Activated T-helper 2 cell treated with anti-CD3 and anti-CD28 coated beads, Interferon-gamma antibody, Interleukin-2, Interleukin-4, amounts not matched to agents 10 μg/mL and 5 μg/mL and 100 μg/mL, durations not matched to agents 14 hours and 24 hours and 36 hours (primary cell): ENCODE results near the gene MBD6. TPM values are rescaled to one million over a fixed set of nuclear protein-coding genes. Genes with fewer than 3 reads are reported as not detected.
"Not testable (repeated sequence)": the region's sequence is repeated elsewhere in the genome, so short reads cannot be mapped to it uniquely, and the experiment has no call there.

ENCODE experiments used
- DNase-seq: peaks from one replicate; pipeline ENCODE4 v3.0.0; 2021; ENCODE audit warnings: low spot score
- H3K27ac Mint-ChIP-seq: one replicate; pipeline ENCODE4 v1.8.0; 2021; ENCODE audit warnings: mixed read lengths
- H3K27me3 Mint-ChIP-seq: one replicate; pipeline ENCODE4 v1.8.0; 2021; ENCODE audit warnings: low read depth, mixed read lengths
- H3K36me3 Mint-ChIP-seq: one replicate; pipeline ENCODE4 v1.8.0; 2021; ENCODE audit warnings: low read depth, mixed read lengths
- H3K4me1 Mint-ChIP-seq: one replicate; pipeline ENCODE4 v1.8.0; 2021; ENCODE audit warnings: low read depth, mixed read lengths
- H3K4me3 Mint-ChIP-seq: one replicate; pipeline ENCODE4 v1.8.0; 2021; ENCODE audit warnings: low read depth, mild to moderate bottlenecking, moderate library complexity, mixed read lengths
- H3K9me3 Mint-ChIP-seq: one replicate; pipeline ENCODE4 v1.8.0; 2021; ENCODE audit warnings: mixed read lengths
- intact Hi-C: fragments of 100-400 bp; cut with micrococcal nuclease; formaldehyde crosslinking; loops from one replicate; pipeline ENCODE4 v1.15.1; 2023
- total RNA-seq: library from RNA; stranded (reverse); gene quantifications from 2 replicates; pipeline ENCODE4 v1.2.3, GENCODE V29; 2022

The MBD6 gene
- total RNA-seq, 1 donor from 2014 or later: 62.4 TPM

- Mint-ChIP-seq H3K4me3 (no peak overlapping the region), H3K9me3 (no peaks in the 10 kb centered on the region), H3K27ac (no peak overlapping the region), H3K36me3 (no peaks in the 10 kb centered on the region), H3K27me3 (peaks cover 16% of the 10 kb centered on the region), H3K4me1 (peaks cover 18% of the 10 kb centered on the region)
- no peak for DNase-seq
- intact Hi-C loops: no loop called here
Observed at GRCh38 chr12:57553343-57554202, 30.9 kb downstream of the MBD6 start.

- Mint-ChIP-seq H3K4me1 (peaks cover 11% of the 10 kb centered on the region), H3K27ac (no peak overlapping the region), H3K27me3 (peaks cover 8% of the 10 kb centered on the region), H3K36me3 (no peaks in the 10 kb centered on the region), H3K9me3 (no peaks in the 10 kb centered on the region), H3K4me3 (no peak overlapping the region)
- DNase-seq: no peak
- intact Hi-C loops: no loop called here
Observed at GRCh38 chr12:57554453-57554852, 31.8 kb downstream of the MBD6 start.

- Mint-ChIP-seq H3K4me3 (no peak overlapping the region), H3K27me3 (peaks cover 8% of the 10 kb centered on the region), H3K9me3 (no peaks in the 10 kb centered on the region), H3K27ac (no peak overlapping the region), H3K4me1 (peaks cover 10% of the 10 kb centered on the region), H3K36me3 (no peaks in the 10 kb centered on the region)
- no peak for DNase-seq
- intact Hi-C loops: no loop called here
Observed at GRCh38 chr12:57554897-57555296, 32.3 kb downstream of the MBD6 start.

- no peak overlapping the region for H3K27ac Mint-ChIP-seq
- no peaks in the 10 kb centered on the region for H3K9me3 Mint-ChIP-seq
- peaks cover 12% of the 10 kb centered on the region for H3K27me3 Mint-ChIP-seq
- no peak overlapping the region for H3K4me3 Mint-ChIP-seq
- no peak for DNase-seq
- H3K36me3 Mint-ChIP-seq: no peaks in the 10 kb centered on the region
- intact Hi-C loops: no loop called here
- no peaks in the 10 kb centered on the region for H3K4me1 Mint-ChIP-seq
Observed at GRCh38 chr12:57558864-57559263, 36.2 kb downstream of the MBD6 start.

- H3K27ac Mint-ChIP-seq: no peak overlapping the region
- H3K36me3 Mint-ChIP-seq: no peaks in the 10 kb centered on the region
- intact Hi-C loops: no loop called here
Observed at GRCh38 chr12:57560516-57560915, 37.9 kb downstream of the MBD6 start.

GRCh38 chr12:57561117-57561516 is 38.5 kb downstream of the MBD6 start:
- intact Hi-C loops, H3K4me1 Mint-ChIP-seq, H3K36me3 Mint-ChIP-seq, H3K9me3 Mint-ChIP-seq, DNase-seq, H3K27ac Mint-ChIP-seq, H3K4me3 Mint-ChIP-seq: not testable (repeated sequence)
- H3K27me3 Mint-ChIP-seq: peaks cover 11% of the 10 kb centered on the region

More at GRCh38 chr12:57560516-57560915, 37.9 kb downstream of the MBD6 start:
- Mint-ChIP-seq H3K4me1 (no peaks in the 10 kb centered on the region), H3K9me3 (no peaks in the 10 kb centered on the region), H3K4me3 (no peak overlapping the region), H3K27me3 (peaks cover 11% of the 10 kb centered on the region)
- DNase-seq: no peak

GRCh38 chr12:57563358-57563757 is 40.7 kb downstream of the MBD6 start:
- Mint-ChIP-seq H3K27me3 (peaks cover 9% of the 10 kb centered on the region), H3K27ac (no peak overlapping the region), H3K9me3 (no peaks in the 10 kb centered on the region), H3K36me3 (no peaks in the 10 kb centered on the region), H3K4me3 (no peak overlapping the region), H3K4me1 (no peaks in the 10 kb centered on the region)
- intact Hi-C loops: no loop called here
- DNase-seq: no peak

- Mint-ChIP-seq H3K9me3 (no peaks in the 10 kb centered on the region), H3K36me3 (no peaks in the 10 kb centered on the region), H3K27ac (no peak overlapping the region), H3K4me1 (no peaks in the 10 kb centered on the region), H3K4me3 (no peak overlapping the region), H3K27me3 (peaks cover 9% of the 10 kb centered on the region)
- no peak for DNase-seq
- intact Hi-C loops: no loop called here
Observed at GRCh38 chr12:57564178-57564740, 41.6 kb downstream of the MBD6 start.

GRCh38 chr12:57568838-57569237 is 46.2 kb downstream of the MBD6 start:
- intact Hi-C loops: no loop called here
- no peak overlapping the region for H3K4me3 Mint-ChIP-seq

GRCh38 chr12:57569858-57570257 is 47.2 kb downstream of the MBD6 start:
- DNase-seq: no peak
- Mint-ChIP-seq H3K36me3 (no peaks in the 10 kb centered on the region), H3K4me3 (no peak overlapping the region), H3K27ac (no peak overlapping the region), H3K9me3 (no peaks in the 10 kb centered on the region), H3K4me1 (no peaks in the 10 kb centered on the region), H3K27me3 (no peaks in the 10 kb centered on the region)
- intact Hi-C loops: no loop called here

More at GRCh38 chr12:57568838-57569237, 46.2 kb downstream of the MBD6 start:
- Mint-ChIP-seq H3K4me1 (no peaks in the 10 kb centered on the region), H3K27me3 (no peaks in the 10 kb centered on the region), H3K9me3 (no peaks in the 10 kb centered on the region), H3K27ac (no peak overlapping the region), H3K36me3 (no peaks in the 10 kb centered on the region)
- DNase-seq: no peak

- H3K4me1 Mint-ChIP-seq, DNase-seq, H3K27me3 Mint-ChIP-seq, H3K9me3 Mint-ChIP-seq, H3K36me3 Mint-ChIP-seq, intact Hi-C loops, H3K27ac Mint-ChIP-seq, H3K4me3 Mint-ChIP-seq: not testable (repeated sequence)
Observed at GRCh38 chr12:57570438-57570837, 47.8 kb downstream of the MBD6 start.

- no peak overlapping the region for H3K4me3 Mint-ChIP-seq
- no peak overlapping the region for H3K27ac Mint-ChIP-seq
- no peaks in the 10 kb centered on the region for H3K36me3 Mint-ChIP-seq
- H3K4me1 Mint-ChIP-seq: no peaks in the 10 kb centered on the region
- H3K27me3 Mint-ChIP-seq: no peaks in the 10 kb centered on the region
- H3K9me3 Mint-ChIP-seq: no peaks in the 10 kb centered on the region
- intact Hi-C loops: no loop called here
- DNase-seq: no peak
Observed at GRCh38 chr12:57571926-57572762, 49.5 kb downstream of the MBD6 start.

GRCh38 chr12:57574795-57575194 is 52.2 kb downstream of the MBD6 start:
- no peak for DNase-seq
- no peaks in the 10 kb centered on the region for H3K4me1 Mint-ChIP-seq
- no peaks in the 10 kb centered on the region for H3K9me3 Mint-ChIP-seq
- H3K27ac Mint-ChIP-seq: no peak overlapping the region
- no peaks in the 10 kb centered on the region for H3K36me3 Mint-ChIP-seq
- H3K4me3 Mint-ChIP-seq: no peak overlapping the region
- intact Hi-C loops: no loop called here
- H3K27me3 Mint-ChIP-seq: no peaks in the 10 kb centered on the region
